Rectal smooth muscle tissue (tissue), 1 donor: ENCODE data around the gene SPAG6.
"Not testable (repeated sequence)": the region's sequence is repeated elsewhere in the genome, so short reads cannot be mapped to it uniquely, and the experiment has no call there.

ENCODE experiments used
- H3K27ac ChIP-seq: one replicate; pipeline ENCODE4 v1.7.0; 2013; ENCODE audit warnings: low read depth, low read length, inconsistent platforms
- H3K27me3 ChIP-seq: one replicate; pipeline ENCODE4 v1.7.0; 2013; ENCODE audit warnings: low read length; ENCODE audit not compliant: control insufficient read depth, insufficient read depth
- H3K36me3 ChIP-seq: one replicate; pipeline ENCODE4 v1.7.0; 2013; ENCODE audit warnings: low read length; ENCODE audit not compliant: control insufficient read depth, insufficient read depth
- H3K4me1 ChIP-seq: one replicate; pipeline ENCODE4 v1.7.0; 2013; ENCODE audit warnings: low read length; ENCODE audit not compliant: control insufficient read depth, insufficient read depth
- H3K4me3 ChIP-seq: one replicate; pipeline ENCODE4 v1.7.0; 2013; ENCODE audit warnings: low read length
- H3K9ac ChIP-seq: one replicate; pipeline ENCODE4 v1.7.0; 2013; ENCODE audit warnings: low read length

The SPAG6 gene

DNA sequence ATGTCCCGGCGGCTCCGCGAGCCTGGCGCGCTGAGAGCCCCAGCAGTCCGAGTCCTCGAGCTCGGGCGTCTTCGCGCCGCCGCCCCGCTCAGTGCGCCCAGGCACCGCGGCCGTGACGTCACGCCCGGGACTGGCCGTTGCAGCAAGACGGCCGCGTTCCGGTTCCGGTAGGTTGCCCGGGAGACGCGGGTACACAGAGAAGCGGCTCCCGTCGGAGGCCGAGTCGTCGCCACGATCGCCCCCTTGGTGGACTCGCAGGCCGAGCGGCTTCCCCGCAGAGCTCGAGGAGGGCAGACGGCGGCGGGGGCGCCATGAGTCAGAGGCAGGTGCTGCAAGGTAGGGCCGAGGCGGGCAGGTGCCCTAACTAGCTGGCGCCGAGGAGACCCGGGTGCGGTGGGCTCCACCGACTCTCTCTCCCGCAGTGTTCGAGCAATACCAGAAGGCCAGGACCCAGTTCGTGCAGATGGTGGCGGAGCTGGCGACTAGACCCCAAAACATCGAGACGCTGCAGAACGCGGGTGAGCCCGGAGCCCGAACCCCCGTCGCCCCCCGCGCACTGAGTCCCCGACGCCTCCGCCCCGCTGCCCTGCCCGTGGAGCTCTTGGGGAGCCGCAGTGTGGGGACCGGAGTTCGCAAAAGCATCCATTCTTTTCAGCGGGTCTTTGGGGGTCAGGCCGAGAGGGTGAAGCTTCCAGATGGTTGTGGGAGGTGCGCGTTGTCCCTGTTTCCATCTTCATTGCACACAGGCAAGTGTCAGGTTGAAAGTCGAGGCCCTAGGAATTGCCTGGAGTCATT, at the start of gene SPAG6:
TSS of gene SPAG6 (plus strand) at position 196 of the 795 bp plus-strand sequence. CDS start at position 312, 116 bp downstream.
- H3K36me3 ChIP-seq, result no peaks in the 10 kb centered on the region
- peaks cover 32% of the 10 kb centered on the region for H3K27me3 ChIP-seq
- H3K4me1 ChIP-seq, result no peaks in the 10 kb centered on the region
- no peak within 1 kb of the TSS for H3K27ac ChIP-seq
- no peak within 1 kb of the TSS for H3K9ac ChIP-seq
- H3K4me3 ChIP-seq, result peak within 1 kb of the TSS; percentile 27

DNA sequence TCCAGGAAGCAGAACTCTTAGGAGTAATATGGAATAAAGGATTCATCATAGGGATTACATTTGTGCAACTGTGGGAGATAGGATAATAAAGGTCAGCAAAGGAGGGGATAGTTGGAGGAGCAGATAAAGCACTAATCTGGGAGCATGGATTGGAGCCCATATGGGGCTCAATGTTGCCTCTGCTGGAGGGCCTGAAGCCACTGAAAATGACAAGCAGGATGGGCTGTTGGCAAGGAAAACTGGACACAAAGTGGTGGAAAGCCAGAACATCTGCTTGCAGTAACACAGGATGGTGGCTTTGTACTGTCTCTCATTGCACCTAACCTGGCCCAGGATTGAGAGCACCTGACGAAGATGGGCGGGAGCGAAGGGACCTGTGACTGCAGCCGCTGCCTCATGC, 44.1 kb upstream of the SPAG6 start:
- Histone ChIP-seq H3K27ac (no peak overlapping the region), H3K4me1 (no peaks in the 10 kb centered on the region), H3K4me3 (no peak overlapping the region), H3K27me3 (no peaks in the 10 kb centered on the region), H3K36me3 (no peaks in the 10 kb centered on the region), H3K9ac (no peak overlapping the region)

DNA sequence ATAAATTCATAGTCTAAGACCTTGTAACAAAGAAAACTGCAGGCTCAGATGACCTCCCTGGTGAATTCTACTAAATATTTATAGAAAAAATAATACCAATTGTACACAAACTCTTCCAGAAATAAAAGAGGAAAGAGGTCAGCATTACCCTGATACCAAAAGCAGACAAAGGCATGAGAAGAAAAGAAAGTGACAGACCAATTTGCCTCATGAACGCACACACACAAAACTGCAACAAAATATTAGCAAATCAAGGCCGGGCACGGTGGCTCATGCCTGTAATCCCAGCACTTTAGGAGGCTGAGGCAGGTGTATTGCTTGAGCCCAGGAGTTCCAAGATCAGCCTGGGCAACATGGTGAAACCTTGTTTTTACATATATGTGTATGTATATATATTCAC, 41.8 kb upstream of the SPAG6 start:
- no peaks in the 10 kb centered on the region for H3K4me1 ChIP-seq
- H3K9ac ChIP-seq, result no peak overlapping the region
- H3K27ac ChIP-seq, result no peak overlapping the region
- H3K27me3 ChIP-seq, result no peaks in the 10 kb centered on the region
- H3K4me3 ChIP-seq, result no peak overlapping the region
- H3K36me3 ChIP-seq, result no peaks in the 10 kb centered on the region

DNA sequence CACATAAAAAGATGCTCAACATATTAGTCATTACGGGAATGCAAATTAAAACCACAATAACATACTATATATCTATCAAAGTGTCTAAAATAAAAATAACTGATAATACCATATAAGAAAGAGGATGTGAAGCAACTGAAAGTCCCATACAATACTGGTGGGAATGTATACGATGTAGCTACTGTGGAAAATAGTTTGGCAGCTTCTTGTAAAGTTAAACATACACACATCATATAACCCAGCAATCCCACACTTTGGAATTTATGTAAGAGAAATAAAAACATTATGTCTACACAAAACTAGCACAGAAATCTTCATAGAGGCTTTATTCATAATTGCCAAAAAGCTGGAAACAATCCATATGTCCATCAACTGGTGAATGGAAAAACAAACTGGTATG, 39.6 kb upstream of the SPAG6 start:
- H3K36me3 ChIP-seq, result no peaks in the 10 kb centered on the region
- H3K4me1 ChIP-seq, result no peaks in the 10 kb centered on the region
- H3K4me3 ChIP-seq, result no peak overlapping the region
- no peak overlapping the region for H3K27ac ChIP-seq
- no peaks in the 10 kb centered on the region for H3K27me3 ChIP-seq
- H3K9ac ChIP-seq, result no peak overlapping the region

DNA sequence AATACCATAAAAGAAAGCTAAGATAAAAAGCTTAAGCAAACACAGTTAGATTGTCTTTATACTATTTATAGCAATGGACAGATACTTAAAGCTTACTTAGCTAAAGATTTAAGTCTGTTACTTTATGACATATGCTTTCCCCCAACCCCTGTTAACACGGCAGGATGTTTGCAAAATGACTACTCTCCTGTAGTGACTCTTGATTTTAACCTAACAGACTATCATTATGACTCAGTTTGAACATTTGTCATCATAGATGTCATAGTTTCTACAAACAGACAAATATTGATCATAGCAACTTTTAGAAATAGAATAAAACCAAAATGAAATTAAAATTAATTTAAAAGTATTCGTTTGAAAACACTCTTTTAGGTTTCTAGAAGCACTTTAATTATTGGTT, 36.9 kb upstream of the SPAG6 start:
- Histone ChIP-seq H3K27ac (no peak overlapping the region), H3K4me3 (no peak overlapping the region), H3K36me3 (no peaks in the 10 kb centered on the region), H3K9ac (no peak overlapping the region), H3K4me1 (no peaks in the 10 kb centered on the region), H3K27me3 (no peaks in the 10 kb centered on the region)

DNA sequence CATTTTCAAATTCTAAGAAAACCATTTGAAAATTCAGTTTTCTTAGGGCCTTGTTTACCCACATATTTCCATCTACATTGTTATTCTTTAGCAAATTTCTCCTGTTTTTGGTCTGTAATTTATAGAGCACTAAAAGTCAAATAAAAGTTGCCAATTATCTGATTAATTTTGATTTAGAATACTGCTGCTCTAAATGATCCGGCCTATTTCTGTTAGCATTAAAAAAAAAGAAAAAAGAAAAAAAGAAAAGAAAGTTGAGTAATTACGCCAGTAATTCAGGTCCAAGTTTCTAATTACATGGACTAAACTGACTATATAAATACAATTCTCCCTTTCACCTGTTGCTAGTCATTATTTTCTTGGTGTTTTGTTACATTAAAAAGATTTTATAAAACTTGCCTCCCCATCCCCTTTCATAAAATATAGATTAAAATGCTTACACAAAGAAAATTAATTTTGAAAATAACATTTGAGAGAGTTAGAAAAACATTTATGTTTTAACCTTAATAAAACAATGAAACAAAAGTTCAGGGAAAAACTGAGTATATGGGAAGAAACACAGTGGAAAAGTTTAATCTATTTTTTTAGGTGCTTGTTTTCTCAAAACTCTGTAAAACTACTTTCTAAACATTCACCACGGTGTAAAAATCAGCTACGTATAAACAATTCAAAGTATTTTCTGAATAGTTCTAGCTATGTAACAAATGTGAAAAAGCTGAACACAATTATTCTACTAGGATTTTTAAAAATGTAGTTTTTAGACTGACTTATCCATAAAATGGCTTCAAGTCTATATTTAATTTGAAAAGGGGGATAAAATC, 35.9 kb upstream of the SPAG6 start:
- Histone ChIP-seq H3K27ac (no peak overlapping the region), H3K27me3 (no peaks in the 10 kb centered on the region), H3K4me3 (no peak overlapping the region), H3K4me1 (no peaks in the 10 kb centered on the region), H3K36me3 (no peaks in the 10 kb centered on the region), H3K9ac (no peak overlapping the region)

DNA sequence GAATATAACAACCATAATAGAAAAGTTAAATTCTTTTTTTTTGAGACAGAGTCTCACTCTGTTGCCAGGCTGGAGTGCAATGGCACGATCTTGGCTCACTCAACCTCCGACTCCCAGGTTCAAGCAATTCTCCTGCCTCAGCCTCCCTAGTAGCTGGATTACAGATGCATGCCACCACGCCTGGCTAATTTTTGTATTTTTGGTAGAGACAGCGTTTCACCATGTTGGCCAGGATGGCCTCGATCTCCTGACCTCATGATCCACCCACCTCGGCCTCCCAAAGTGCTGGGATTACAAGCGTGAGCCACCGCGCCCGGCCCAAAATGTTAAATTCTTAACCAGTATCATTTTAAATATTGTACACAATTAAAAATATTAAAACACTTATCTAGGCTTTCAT, 35.3 kb upstream of the SPAG6 start:
- H3K36me3 ChIP-seq, H3K9ac ChIP-seq, H3K27ac ChIP-seq, H3K4me1 ChIP-seq, H3K27me3 ChIP-seq, H3K4me3 ChIP-seq: not testable (repeated sequence)

DNA sequence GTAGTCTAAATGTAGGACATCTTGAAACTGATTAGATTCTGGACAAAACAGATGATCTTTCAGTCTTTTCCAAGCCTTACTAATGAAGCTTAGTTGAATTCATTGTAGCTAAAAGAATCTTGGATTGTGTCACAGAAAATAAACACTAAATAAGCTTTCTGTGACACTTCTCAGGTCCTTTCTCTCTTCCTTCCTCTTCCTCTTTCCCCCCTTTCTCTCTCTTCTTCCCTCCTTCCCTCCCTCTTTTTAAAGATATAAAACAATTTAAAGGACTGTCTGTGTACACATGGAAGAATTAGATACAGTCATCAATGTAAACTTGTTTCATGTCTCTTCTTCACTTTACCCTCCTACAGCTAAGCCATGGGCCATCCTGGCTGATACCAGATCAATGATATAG, 34.4 kb upstream of the SPAG6 start:
- H3K36me3 ChIP-seq, result no peaks in the 10 kb centered on the region
- H3K4me1 ChIP-seq, result no peaks in the 10 kb centered on the region
- no peak overlapping the region for H3K27ac ChIP-seq
- H3K9ac ChIP-seq, result no peak overlapping the region
- H3K4me3 ChIP-seq, result no peak overlapping the region
- no peaks in the 10 kb centered on the region for H3K27me3 ChIP-seq

DNA sequence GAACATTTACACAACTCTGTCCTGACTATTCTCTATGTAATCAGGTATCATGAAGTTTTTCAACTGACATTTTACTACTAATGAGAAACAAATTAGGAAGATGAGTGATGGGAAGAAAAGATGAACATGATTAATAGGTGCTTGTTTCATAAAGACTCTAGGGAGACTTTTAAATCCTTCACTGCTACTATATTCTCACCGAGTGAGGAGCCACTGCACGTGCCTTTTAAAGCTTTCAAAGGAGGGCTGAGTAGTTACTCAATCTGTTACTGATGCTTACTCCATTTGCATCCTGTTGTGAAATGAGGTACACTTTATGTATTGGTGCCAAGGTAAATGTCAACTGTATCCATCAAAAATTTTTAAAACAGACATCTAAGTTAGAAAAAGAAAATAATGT, 30.4 kb upstream of the SPAG6 start:
- peaks cover 14% of the 10 kb centered on the region for H3K4me1 ChIP-seq
- no peaks in the 10 kb centered on the region for H3K27me3 ChIP-seq
- H3K27ac ChIP-seq, result no peak overlapping the region
- H3K4me3 ChIP-seq, result no peak overlapping the region
- no peaks in the 10 kb centered on the region for H3K36me3 ChIP-seq
- no peak overlapping the region for H3K9ac ChIP-seq

DNA sequence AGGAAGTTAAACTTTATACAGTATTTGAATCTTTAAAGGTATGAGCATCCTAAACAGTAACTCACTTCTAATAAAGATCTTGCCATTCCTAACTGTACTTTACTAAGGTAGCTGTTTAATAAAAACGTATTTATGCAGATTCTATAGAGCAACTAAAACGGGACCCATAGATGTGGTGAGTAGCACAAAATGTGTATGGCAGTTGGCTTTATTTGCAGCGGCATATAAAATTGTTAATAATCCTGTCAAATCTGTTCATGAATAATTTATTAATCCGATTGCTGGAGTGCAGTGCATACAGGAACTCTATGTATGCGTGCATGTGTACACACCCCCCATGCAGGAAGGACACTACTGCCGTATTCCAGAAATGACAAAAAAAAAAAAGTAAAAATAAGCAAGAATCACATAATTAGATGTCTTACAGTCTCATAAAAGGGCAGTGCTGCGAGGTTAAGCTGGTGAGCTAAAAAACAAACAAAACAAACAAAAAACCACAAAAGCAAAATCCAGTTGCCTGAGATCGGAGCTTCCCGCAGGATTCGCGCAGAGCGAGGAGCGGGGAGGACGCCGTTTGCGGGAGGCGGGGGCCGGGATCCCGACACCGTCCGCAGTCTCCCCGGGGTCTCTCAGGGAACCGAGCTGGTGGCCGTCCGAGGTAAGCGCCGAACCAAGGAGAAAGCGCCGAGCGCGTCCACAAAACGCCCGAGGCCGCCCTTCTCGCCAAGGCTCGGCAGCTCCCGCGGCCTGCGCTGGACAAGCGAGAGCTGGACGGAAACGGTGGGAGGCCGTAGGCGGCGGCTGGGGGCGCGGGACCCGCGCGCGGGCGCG, 29.6 kb upstream of the SPAG6 start:
- Histone ChIP-seq H3K36me3 (no peaks in the 10 kb centered on the region), H3K4me3 (peak overlapping the region; percentile 80), H3K27ac (peak overlapping the region; percentile 90), H3K27me3 (no peaks in the 10 kb centered on the region), H3K9ac (peak overlapping the region; percentile 59), H3K4me1 (peaks cover 17% of the 10 kb centered on the region)

DNA sequence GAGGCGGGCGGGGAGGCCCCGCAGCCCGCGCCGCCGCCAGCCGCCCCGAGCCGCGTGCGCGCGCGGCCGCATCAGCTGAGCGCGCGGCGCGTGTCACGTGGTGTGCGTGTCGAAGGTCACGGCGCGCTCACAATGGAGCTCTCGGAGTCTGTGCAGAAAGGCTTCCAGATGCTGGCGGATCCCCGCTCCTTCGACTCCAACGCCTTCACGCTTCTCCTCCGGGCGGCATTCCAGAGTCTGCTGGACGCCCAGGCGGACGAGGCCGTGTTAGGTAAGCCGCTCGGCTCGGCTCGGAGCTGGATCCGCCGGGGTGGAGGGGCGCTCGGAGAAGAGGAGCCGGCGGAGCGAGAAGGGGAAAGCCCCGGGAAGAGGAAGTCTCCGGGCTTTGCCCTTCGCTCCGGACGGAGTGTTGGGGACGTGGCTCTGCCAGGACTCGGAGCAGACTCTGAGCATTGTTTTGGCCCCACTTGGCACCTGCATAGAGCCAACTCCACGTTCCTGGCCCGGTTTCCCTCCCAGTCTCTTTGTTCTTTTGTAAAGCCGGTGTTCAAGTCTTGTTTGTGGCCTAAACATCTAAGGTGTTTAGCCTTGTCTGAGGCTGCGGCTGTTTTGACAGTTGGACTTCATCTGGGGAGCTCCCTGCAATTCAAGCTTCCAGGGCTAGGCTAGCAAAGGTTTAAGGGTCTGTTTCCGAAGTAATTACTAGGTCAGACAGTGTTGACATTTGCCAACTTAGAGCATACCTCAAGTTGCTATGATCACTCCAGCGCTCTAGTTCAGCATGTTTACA, 28.8 kb upstream of the SPAG6 start, which contains the start of gene COMMD3:
TSS of gene COMMD3 (plus strand) at position 103 of the 790 bp plus-strand sequence. CDS start at position 133, 30 bp downstream.
- H3K4me1 ChIP-seq, result peaks cover 17% of the 10 kb centered on the region
- H3K4me3 ChIP-seq, result peak within 1 kb of the TSS; percentile 80
- H3K36me3 ChIP-seq, result no peaks in the 10 kb centered on the region
- peak within 1 kb of the TSS; percentile 90 for H3K27ac ChIP-seq
- no peaks in the 10 kb centered on the region for H3K27me3 ChIP-seq
- peak within 1 kb of the TSS; percentile 66 for H3K9ac ChIP-seq
